ENCODE data around the gene PRDM16.

Gene PRDM16

GRCh38 chr1:3481836-3482375 is 412.9 kb downstream of the PRDM16 start:
- ATAC-seq = no peak

GRCh38 chr1:3482378-3482849 is 413.4 kb downstream of the PRDM16 start:
- no peak for ATAC-seq
- TF ChIP-seq ZFP3 (CRISPR knock-in tag; IDR thresholded peaks at IDR 0.05) (no peak), TOX (CRISPR knock-in tag; IDR thresholded peaks at IDR 0.05; ENCODE audit: borderline replicate concordance) (no peak), ZNF8 (CRISPR knock-in tag; IDR thresholded peaks at IDR 0.05) (no peak), CSRNP3 (CRISPR knock-in tag; IDR thresholded peaks at IDR 0.05) (no peak), BACH2 (CRISPR knock-in tag; IDR thresholded peaks at IDR 0.05; ENCODE audit: borderline replicate concordance) (no peak), GLIS3 (CRISPR knock-in tag; IDR thresholded peaks at IDR 0.05) (no peak), ARNTL (CRISPR knock-in tag; IDR thresholded peaks at IDR 0.05; ENCODE audit: borderline replicate concordance, low read depth) (no peak), OSR1 (CRISPR knock-in tag; IDR thresholded peaks at IDR 0.05) (no peak), POU6F1 (CRISPR knock-in tag; IDR thresholded peaks at IDR 0.05; ENCODE audit: borderline replicate concordance, low read depth) (no peak), ISL1 (CRISPR knock-in tag; IDR thresholded peaks at IDR 0.05) (no peak), RARB (CRISPR knock-in tag; IDR thresholded peaks at IDR 0.05) (no peak), CREB5 (CRISPR knock-in tag; IDR thresholded peaks at IDR 0.05; ENCODE audit: low read depth) (no peak), TSHZ2 (CRISPR knock-in tag; IDR thresholded peaks at IDR 0.05) (no peak), TCF4 (CRISPR knock-in tag; IDR thresholded peaks at IDR 0.05; ENCODE audit: borderline replicate concordance) (no peak)

More at GRCh38 chr1:3481836-3482375, 412.9 kb downstream of the PRDM16 start:
- no peak for TF ChIP-seq TCF4 (CRISPR knock-in tag; IDR thresholded peaks at IDR 0.05; ENCODE audit: borderline replicate concordance)
- no peak for TF ChIP-seq TOX (CRISPR knock-in tag; IDR thresholded peaks at IDR 0.05; ENCODE audit: borderline replicate concordance)
- no peak for TF ChIP-seq ZC3H10 (CRISPR knock-in tag; IDR thresholded peaks at IDR 0.05)
- no peak for TF ChIP-seq CSRNP3 (CRISPR knock-in tag; IDR thresholded peaks at IDR 0.05)
- no peak for TF ChIP-seq CSDC2 (CRISPR knock-in tag; IDR thresholded peaks at IDR 0.05)
- no peak for TF ChIP-seq RARB (CRISPR knock-in tag; IDR thresholded peaks at IDR 0.05)
- TF ChIP-seq ZNF565 (CRISPR knock-in tag; conservative IDR thresholded peaks at IDR 0.05; ENCODE audit: low read depth) = no peak
- no peak for TF ChIP-seq CREB5 (CRISPR knock-in tag; IDR thresholded peaks at IDR 0.05; ENCODE audit: low read depth)

- ATAC-seq = no peak
- TF ChIP-seq POU6F1 (CRISPR knock-in tag; IDR thresholded peaks at IDR 0.05; ENCODE audit: borderline replicate concordance, low read depth) = no peak
Observed at GRCh38 chr1:3483380-3483779, 414.4 kb downstream of the PRDM16 start.
